GM12891 (cell line): ENCODE measurements around the gene COL5A1.

Experiments
- DNase-seq: peaks from one replicate; pipeline ENCODE4 v3.0.0; 2011; ENCODE audit warnings: low spot score; ENCODE audit not compliant: insufficient read length
- FAIRE-seq: peaks from 2 replicates; lab custom pipeline; 2011; peaks lifted over from hg19 to GRCh38; lab: Jason Lieb, UNC
- PAX5 ChIP-seq: IDR thresholded peaks from 2 replicates; pipeline ENCODE4 v1.6.1; 2011; ENCODE audit warnings: low read length, moderate library complexity, mild to moderate bottlenecking; ENCODE audit not compliant: insufficient read depth, severe bottlenecking
- POLR2A ChIP-seq: IDR thresholded peaks from 2 replicates; pipeline ENCODE4 v1.6.1; 2011; ENCODE audit warnings: low read depth, low read length, control low read depth
- POLR2AphosphoS5 ChIP-seq: IDR thresholded peaks from 2 replicates; pipeline ENCODE4 v1.6.1; 2011; ENCODE audit warnings: low read depth, low read length, control low read depth
- POU2F2 ChIP-seq: IDR thresholded peaks from 2 replicates; pipeline ENCODE4 v1.6.1; 2011; ENCODE audit warnings: low read depth, mild to moderate bottlenecking, control low read depth, low read length, moderate library complexity
- SPI1 ChIP-seq: IDR thresholded peaks from 2 replicates; pipeline ENCODE4 v1.6.1; 2011; ENCODE audit warnings: low read depth, low read length, control low read depth
- TAF1 ChIP-seq: IDR thresholded peaks from 2 replicates; pipeline ENCODE4 v1.6.1; 2011; ENCODE audit warnings: low read depth, low read length, control low read depth

COL5A1 gene

GRCh38 chr9:134688231-134688630, 46.6 kb downstream of the COL5A1 start:
- DNase-seq (no peak), FAIRE-seq (no peak)
- TF ChIP-seq POU2F2 (no peak), SPI1 (no peak), TAF1 (no peak), POLR2AphosphoS5 (no peak), PAX5 (no peak), POLR2A (no peak)

- TF ChIP-seq TAF1 (no peak), POLR2AphosphoS5 (no peak), PAX5 (no peak), SPI1 (no peak), POU2F2 (no peak), POLR2A (no peak)
- FAIRE-seq = no peak
- no peak for DNase-seq
Measured at GRCh38 chr9:134688661-134689320, 47.2 kb downstream of the COL5A1 start.

- no peak for TF ChIP-seq POU2F2
- TF ChIP-seq SPI1 = no peak
- no peak for TF ChIP-seq POLR2A
- TF ChIP-seq TAF1 = no peak
- TF ChIP-seq PAX5 = no peak
- no peak for TF ChIP-seq POLR2AphosphoS5
- FAIRE-seq (peak; percentile 64), DNase-seq (peak; percentile 68)
Measured at GRCh38 chr9:134689321-134690181, 47.9 kb downstream of the COL5A1 start.

GRCh38 chr9:134690301-134690751, 48.7 kb downstream of the COL5A1 start:
- no peak for DNase-seq
- no peak for FAIRE-seq
- TF ChIP-seq PAX5 (no peak), POLR2AphosphoS5 (no peak), SPI1 (no peak), POU2F2 (no peak), TAF1 (no peak), POLR2A (no peak)

GRCh38 chr9:134690946-134691694, 49.5 kb downstream of the COL5A1 start:
- FAIRE-seq = no peak
- DNase-seq = no peak
- TF ChIP-seq POLR2AphosphoS5 (no peak), POU2F2 (no peak), SPI1 (no peak), PAX5 (no peak), TAF1 (no peak), POLR2A (no peak)

- TF ChIP-seq POU2F2 = no peak
- no peak for TF ChIP-seq PAX5
- no peak for FAIRE-seq
- no peak for DNase-seq
Measured at GRCh38 chr9:134691695-134692572, 50.3 kb downstream of the COL5A1 start.

DNA sequence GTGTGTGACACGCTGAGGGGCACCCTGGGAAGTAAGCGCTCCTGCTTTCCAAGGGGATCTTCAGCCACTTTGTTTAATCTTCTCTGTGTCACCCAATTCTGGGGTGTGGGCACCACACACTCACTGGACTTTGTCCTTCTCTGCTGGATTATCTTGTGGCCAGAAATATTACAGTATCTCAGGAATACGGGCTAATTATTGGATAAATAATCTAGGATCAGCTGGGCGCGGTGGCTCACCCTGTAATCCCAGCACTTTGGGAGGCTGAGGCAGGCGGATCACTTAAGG, 50.9 kb downstream of the COL5A1 start:
- no peak for DNase-seq
- TF ChIP-seq POLR2AphosphoS5 (no peak), PAX5 (no peak), TAF1 (no peak), POLR2A (no peak), POU2F2 (no peak), SPI1 (no peak)
- FAIRE-seq = no peak

DNA sequence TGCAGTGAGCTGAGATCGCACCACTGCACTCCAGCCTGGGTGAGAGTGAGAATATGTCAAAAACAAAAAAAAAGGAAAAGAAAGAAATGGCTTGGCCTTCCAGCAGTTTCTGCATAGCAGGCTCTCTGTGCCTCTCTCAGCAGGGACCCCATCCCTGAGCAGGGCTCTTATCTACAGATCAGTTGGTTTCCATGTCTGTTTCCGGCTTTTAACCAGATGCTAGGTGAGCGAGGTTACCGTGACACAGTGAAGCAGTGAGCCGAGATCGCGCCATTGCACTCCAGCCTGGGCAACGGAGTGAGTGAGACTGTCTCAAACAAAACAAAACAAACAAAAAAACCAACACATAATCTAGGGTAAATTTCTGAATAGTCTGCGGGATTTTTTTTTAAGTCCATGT, 51.4 kb downstream of the COL5A1 start:
- TF ChIP-seq POU2F2 (no peak), POLR2A (no peak), PAX5 (no peak), TAF1 (no peak), SPI1 (no peak), POLR2AphosphoS5 (no peak)
- no peak for FAIRE-seq
- DNase-seq = no peak

- TF ChIP-seq TAF1 (no peak), POU2F2 (no peak), POLR2AphosphoS5 (no peak), SPI1 (no peak), PAX5 (no peak), POLR2A (no peak)
- FAIRE-seq = no peak
- DNase-seq = no peak
Measured at GRCh38 chr9:134693641-134694367, 52.2 kb downstream of the COL5A1 start.

- TF ChIP-seq PAX5 = no peak
- no peak for TF ChIP-seq POU2F2
- no peak for TF ChIP-seq POLR2A
- TF ChIP-seq SPI1 = no peak
- TF ChIP-seq TAF1 = no peak
- no peak for TF ChIP-seq POLR2AphosphoS5
- no peak for DNase-seq
- FAIRE-seq = no peak
Measured at GRCh38 chr9:134694368-134694665, 52.7 kb downstream of the COL5A1 start.
